ENCODE measurements around the gene ACTR2. TPM values are rescaled to one million over a fixed set of nuclear protein-coding genes. Genes with fewer than 3 reads are reported as not detected.
"Not testable (repeated sequence)": the region's sequence is repeated elsewhere in the genome, so short reads cannot be mapped to it uniquely, and the experiment has no call there.

ACTR2 gene
- total RNA-seq, 1 donor from 2014 or later, result 279 TPM

- peaks cover 32% of the 10 kb centered on the region for H3K36me3 ChIP-seq
These were observed 3.5 kb downstream of the ACTR2 start for GRCh38 chr2:65231121-65231520.

GRCh38 chr2:65231892-65232477, 4.4 kb downstream of the ACTR2 start:
- intact Hi-C loops (cut with DNase I), result no loop called here
- H3K27me3 ChIP-seq (ENCODE audit: low read depth), result no peaks in the 10 kb centered on the region
- no peak for TF ChIP-seq CTCF (IDR thresholded peaks at IDR 0.05)
- no peak overlapping the region for H3K4me3 ChIP-seq
- H3K4me1 ChIP-seq, result peaks cover 80% of the 10 kb centered on the region
- H3K27ac ChIP-seq, result peak overlapping the region; percentile 39
- no peaks in the 10 kb centered on the region for H3K9me3 ChIP-seq
- DNase-seq, result no peak
- peaks cover 32% of the 10 kb centered on the region for H3K36me3 ChIP-seq
- no peak for ATAC-seq

More at GRCh38 chr2:65231121-65231520, 3.5 kb downstream of the ACTR2 start:
- Histone ChIP-seq H3K27me3 (ENCODE audit: low read depth) (no peaks in the 10 kb centered on the region), H3K27ac (peak overlapping the region; percentile 39), H3K4me3 (no peak overlapping the region), H3K4me1 (peaks cover 83% of the 10 kb centered on the region), H3K9me3 (no peaks in the 10 kb centered on the region)
- ATAC-seq (no peak), DNase-seq (no peak)
- TF ChIP-seq CTCF (IDR thresholded peaks at IDR 0.05), result no peak
- intact Hi-C loops (cut with DNase I), result no loop called here

- Histone ChIP-seq H3K9me3 (no peaks in the 10 kb centered on the region), H3K4me1 (peaks cover 82% of the 10 kb centered on the region), H3K27me3 (ENCODE audit: low read depth) (no peaks in the 10 kb centered on the region), H3K36me3 (peaks cover 32% of the 10 kb centered on the region), H3K4me3 (no peak overlapping the region), H3K27ac (no peak overlapping the region)
- ATAC-seq, result peak in 1 of 2 donors; percentile 39
- no peak for TF ChIP-seq CTCF (IDR thresholded peaks at IDR 0.05)
- intact Hi-C loops (cut with DNase I), result no loop called here
- no peak for DNase-seq
These were observed 5.0 kb downstream of the ACTR2 start for GRCh38 chr2:65232636-65233035.

GRCh38 chr2:65240657-65241056, 13.0 kb downstream of the ACTR2 start:
- intact Hi-C loops (cut with DNase I), result no loop called here
- H3K36me3 ChIP-seq, result peaks cover 42% of the 10 kb centered on the region
- no peaks in the 10 kb centered on the region for H3K27me3 ChIP-seq (ENCODE audit: low read depth)
- H3K4me1 ChIP-seq, result peaks cover 19% of the 10 kb centered on the region
- H3K4me3 ChIP-seq, result no peak overlapping the region
- no peak for TF ChIP-seq CTCF (IDR thresholded peaks at IDR 0.05)
- no peak for DNase-seq
- H3K9me3 ChIP-seq, result no peaks in the 10 kb centered on the region
- ATAC-seq, result no peak
- H3K27ac ChIP-seq, result no peak overlapping the region

GRCh38 chr2:65244452-65244851, 16.8 kb downstream of the ACTR2 start:
- H3K4me3 ChIP-seq, ATAC-seq: not testable (repeated sequence)
- H3K36me3 ChIP-seq, result peaks cover 75% of the 10 kb centered on the region

GRCh38 chr2:65252640-65253039, 25.0 kb downstream of the ACTR2 start:
- H3K27me3 ChIP-seq (ENCODE audit: low read depth), result no peaks in the 10 kb centered on the region
- H3K27ac ChIP-seq, result no peak overlapping the region
- intact Hi-C loops (cut with DNase I), result no loop called here
- no peak for TF ChIP-seq CTCF (IDR thresholded peaks at IDR 0.05)
- no peaks in the 10 kb centered on the region for H3K9me3 ChIP-seq
- peaks cover 83% of the 10 kb centered on the region for H3K36me3 ChIP-seq
- no peak for ATAC-seq
- no peak for DNase-seq
- no peaks in the 10 kb centered on the region for H3K4me1 ChIP-seq
- H3K4me3 ChIP-seq, result no peak overlapping the region

More at GRCh38 chr2:65244452-65244851, 16.8 kb downstream of the ACTR2 start:
- DNase-seq; H3K4me1 ChIP-seq; H3K27me3 ChIP-seq (ENCODE audit: low read depth); intact Hi-C loops (cut with DNase I); H3K9me3 ChIP-seq; H3K27ac ChIP-seq: not testable (repeated sequence)
